Neural progenitor cell (in vitro differentiated cells): ENCODE measurements around the gene PCDH8.

ENCODE experiments used
- EZH2 ChIP-seq: fragments of 200-600 bp; sonication (generic); IDR thresholded peaks from 2 replicates; pipeline ENCODE4 v1.6.1; 2017; ENCODE audit warnings: antibody characterized with exemption, mild to moderate bottlenecking, moderate library complexity
- TF ChIP-seq, protein P1 (sequence below): fragments of 200-600 bp; sonication (generic); IDR thresholded peaks from 2 replicates; pipeline ENCODE4 v1.5.1; 2017; ENCODE audit warnings: antibody characterized with exemption, mild to moderate bottlenecking

DNA sequence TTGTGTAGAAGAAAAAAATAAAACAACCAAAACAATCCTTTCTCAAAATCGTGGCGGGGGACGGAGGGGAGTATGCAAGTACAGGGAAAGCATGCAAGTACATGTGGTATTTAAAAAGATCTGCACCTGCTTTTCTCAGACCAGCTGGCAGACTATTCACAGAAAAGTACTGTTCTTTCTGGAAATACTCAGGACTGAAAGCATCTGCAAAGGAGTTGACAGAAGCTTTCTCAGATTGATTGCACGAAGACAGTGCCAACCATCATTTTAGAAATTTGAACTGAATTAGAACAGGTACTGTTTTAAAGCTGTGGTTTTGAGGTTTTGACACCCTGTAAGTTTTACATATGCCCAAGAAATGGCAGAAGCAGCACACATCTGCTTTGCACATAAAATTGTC is 19.8 kb upstream of the PCDH8 start:
- TF ChIP-seq, protein P1, sequence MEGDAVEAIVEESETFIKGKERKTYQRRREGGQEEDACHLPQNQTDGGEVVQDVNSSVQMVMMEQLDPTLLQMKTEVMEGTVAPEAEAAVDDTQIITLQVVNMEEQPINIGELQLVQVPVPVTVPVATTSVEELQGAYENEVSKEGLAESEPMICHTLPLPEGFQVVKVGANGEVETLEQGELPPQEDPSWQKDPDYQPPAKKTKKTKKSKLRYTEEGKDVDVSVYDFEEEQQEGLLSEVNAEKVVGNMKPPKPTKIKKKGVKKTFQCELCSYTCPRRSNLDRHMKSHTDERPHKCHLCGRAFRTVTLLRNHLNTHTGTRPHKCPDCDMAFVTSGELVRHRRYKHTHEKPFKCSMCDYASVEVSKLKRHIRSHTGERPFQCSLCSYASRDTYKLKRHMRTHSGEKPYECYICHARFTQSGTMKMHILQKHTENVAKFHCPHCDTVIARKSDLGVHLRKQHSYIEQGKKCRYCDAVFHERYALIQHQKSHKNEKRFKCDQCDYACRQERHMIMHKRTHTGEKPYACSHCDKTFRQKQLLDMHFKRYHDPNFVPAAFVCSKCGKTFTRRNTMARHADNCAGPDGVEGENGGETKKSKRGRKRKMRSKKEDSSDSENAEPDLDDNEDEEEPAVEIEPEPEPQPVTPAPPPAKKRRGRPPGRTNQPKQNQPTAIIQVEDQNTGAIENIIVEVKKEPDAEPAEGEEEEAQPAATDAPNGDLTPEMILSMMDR = no peak
- no peak for TF ChIP-seq EZH2
